ENCODE data around the gene TC2N. TPM values are rescaled to one million over a fixed set of nuclear protein-coding genes. Genes with fewer than 3 reads are reported as not detected.
A peak's percentile ranks its signal among the peaks of the same experiment; 100 is the strongest.

TC2N gene
- total RNA-seq = 100 to 1,000 TPM; 119 to 120 TPM

GRCh38 chr14:91867316-91867988, at the start of gene TC2N:
TSS of gene TC2N (minus strand) at chr14:91867536. CDS start at chr14:91813769, 53,767 bp downstream.
- peak within 1 kb of the TSS; percentile 94 for H3K4me3 Mint-ChIP-seq
- CTCF ChIA-PET = interaction anchor here (1.0 to 3.0 kb wide), 7 partner anchors 9 to 218 kb away, joined by 3 to 24 read pairs (median 6); no protein-coding TSS in a partner anchor

DNA sequence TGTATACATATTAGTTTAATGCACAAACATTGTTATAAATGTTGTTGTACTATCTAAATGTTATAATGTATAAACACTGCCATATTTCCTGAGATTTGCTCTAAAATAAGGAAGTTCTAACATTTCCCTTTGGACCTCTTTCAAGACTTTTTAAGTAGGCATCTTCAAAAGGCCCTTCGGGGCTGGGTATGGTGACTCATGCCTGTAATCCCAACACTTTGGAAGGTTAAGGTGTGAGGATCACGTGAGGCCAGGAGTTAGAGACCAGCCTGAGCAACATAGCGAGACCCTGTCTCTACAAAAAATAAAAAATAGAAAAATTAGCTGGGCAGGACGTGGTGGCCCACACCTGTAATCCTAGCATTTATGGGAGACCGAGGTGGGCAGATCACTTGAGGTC, 44.7 kb upstream of the TC2N start:
- Mint-ChIP-seq H3K27me3 (ENCODE audit: low read depth) (peaks cover 3% of the 10 kb centered on the region), H3K27ac (no peak overlapping the region), H3K36me3 (ENCODE audit: low read depth) (peaks cover 1% of the 10 kb centered on the region), H3K9me3 (ENCODE audit: insufficient read depth) (no peaks in the 10 kb centered on the region), H3K4me3 (no peak overlapping the region), H3K4me1 (ENCODE audit: low read depth) (peaks cover 22% of the 10 kb centered on the region)
- DNase-seq (no peak), ATAC-seq (no peak)
- CTCF ChIA-PET = interaction anchor here (0.9 to 2.8 kb wide), 23 partner anchors 10 to 263 kb away, joined by 3 to 35 read pairs (median 5); partner anchors contain the start of gene TC2N
- POLR2A ChIA-PET = interaction anchor here (0.7 to 1.4 kb wide), 3 partner anchors 16 to 589 kb away, joined by 3 read pairs; no protein-coding TSS in a partner anchor

More at GRCh38 chr14:91867316-91867988, at the start of gene TC2N:
- POLR2A ChIA-PET = interaction anchor here (0.7 to 2.1 kb wide), 11 partner anchors 8 to 625 kb away, joined by 3 to 11 read pairs (median 4); partner anchors contain the start of gene PPP4R3A
- peak within 1 kb of the TSS; percentile 96 for H3K27ac Mint-ChIP-seq
- peak; percentile 69 for ATAC-seq
- peaks cover 44% of the 10 kb centered on the region for H3K36me3 Mint-ChIP-seq (ENCODE audit: low read depth)
- no peaks in the 10 kb centered on the region for H3K27me3 Mint-ChIP-seq (ENCODE audit: low read depth)
- peaks cover 93% of the 10 kb centered on the region for H3K4me1 Mint-ChIP-seq (ENCODE audit: low read depth)
- peak; percentile 87 for DNase-seq
- no peaks in the 10 kb centered on the region for H3K9me3 Mint-ChIP-seq (ENCODE audit: insufficient read depth)

- DNase-seq (peak; percentile 62), ATAC-seq (peak; percentile 76)
- POLR2A ChIA-PET = interaction anchor here (1.1 to 1.4 kb wide), 2 partner anchors 45 to 588 kb away, joined by 3 read pairs; no protein-coding TSS in a partner anchor
- peaks cover 3% of the 10 kb centered on the region for H3K27me3 Mint-ChIP-seq (ENCODE audit: low read depth)
- CTCF ChIA-PET = interaction anchor here (0.6 to 2.8 kb wide), 37 partner anchors 10 to 281 kb away, joined by 3 to 35 read pairs (median 5); partner anchors contain the start of genes ATXN3 and TC2N
- H3K27ac Mint-ChIP-seq = peak overlapping the region; percentile 27
- H3K4me3 Mint-ChIP-seq = no peak overlapping the region
- peaks cover 22% of the 10 kb centered on the region for H3K4me1 Mint-ChIP-seq (ENCODE audit: low read depth)
- H3K36me3 Mint-ChIP-seq (ENCODE audit: low read depth) = peaks cover 1% of the 10 kb centered on the region
- no peaks in the 10 kb centered on the region for H3K9me3 Mint-ChIP-seq (ENCODE audit: insufficient read depth)
These were observed 44.2 kb upstream of the TC2N start for GRCh38 chr14:91911474-91912032.

GRCh38 chr14:91910196-91910595, 42.9 kb upstream of the TC2N start:
- CTCF ChIA-PET = interaction anchor here (1.4 to 2.6 kb wide), 4 partner anchors 11 to 260 kb away, joined by 5 to 24 read pairs (median 8); partner anchors contain the start of gene TC2N
- ATAC-seq = no peak
- H3K4me1 Mint-ChIP-seq (ENCODE audit: low read depth) = peaks cover 22% of the 10 kb centered on the region
- POLR2A ChIA-PET = interaction anchor here (1.4 kb wide), 1 partner anchor 13 kb away, joined by 3 read pairs; no protein-coding TSS in a partner anchor
- no peaks in the 10 kb centered on the region for H3K9me3 Mint-ChIP-seq (ENCODE audit: insufficient read depth)
- no peaks in the 10 kb centered on the region for H3K36me3 Mint-ChIP-seq (ENCODE audit: low read depth)
- no peak overlapping the region for H3K4me3 Mint-ChIP-seq
- no peak overlapping the region for H3K27ac Mint-ChIP-seq
- DNase-seq = no peak
- H3K27me3 Mint-ChIP-seq (ENCODE audit: low read depth) = peaks cover 3% of the 10 kb centered on the region

- ChIA-PET CTCF (no interaction called here), POLR2A (no interaction called here)
- no peak for DNase-seq
- H3K27ac Mint-ChIP-seq = no peak overlapping the region
- H3K27me3 Mint-ChIP-seq (ENCODE audit: low read depth) = peaks cover 3% of the 10 kb centered on the region
- no peak for ATAC-seq
- H3K9me3 Mint-ChIP-seq (ENCODE audit: insufficient read depth) = no peaks in the 10 kb centered on the region
- H3K4me3 Mint-ChIP-seq = no peak overlapping the region
- H3K36me3 Mint-ChIP-seq (ENCODE audit: low read depth) = no peaks in the 10 kb centered on the region
- H3K4me1 Mint-ChIP-seq (ENCODE audit: low read depth) = peaks cover 20% of the 10 kb centered on the region
These were observed 39.0 kb upstream of the TC2N start for GRCh38 chr14:91906374-91906773.

DNA sequence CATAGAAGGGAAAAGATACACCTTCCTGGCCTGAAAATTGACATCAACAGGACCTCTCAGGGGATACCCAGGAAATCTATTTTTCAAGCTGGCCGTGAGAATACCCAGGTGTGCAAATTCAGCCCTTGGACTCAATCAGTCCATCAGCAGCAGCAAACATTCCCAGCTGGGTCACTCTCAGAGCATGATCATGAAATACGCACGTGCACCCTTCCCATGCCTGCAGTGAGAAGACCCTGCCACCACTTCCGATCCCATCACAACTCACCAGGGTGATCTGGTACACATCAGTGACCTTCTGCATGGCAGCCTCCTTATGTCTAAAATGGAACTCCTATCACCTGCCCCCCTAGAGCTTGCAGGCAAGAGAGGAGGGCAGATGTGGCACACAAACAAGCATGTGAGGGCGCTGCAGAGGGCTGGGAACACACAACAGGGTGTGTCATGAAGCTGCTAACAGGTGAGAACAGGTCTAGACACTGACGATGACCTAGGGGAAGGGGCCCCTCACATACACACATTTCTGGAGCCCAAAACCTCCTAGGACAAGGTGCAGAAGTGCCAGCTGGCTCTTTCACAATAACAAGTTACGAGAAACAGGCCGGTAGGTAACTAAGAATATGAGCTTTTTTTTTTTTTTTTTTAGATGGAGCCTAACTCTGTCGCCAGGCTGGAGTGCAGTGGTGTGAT, 37.8 kb upstream of the TC2N start:
- Mint-ChIP-seq H3K4me1 (ENCODE audit: low read depth) (peaks cover 10% of the 10 kb centered on the region), H3K9me3 (ENCODE audit: insufficient read depth) (no peaks in the 10 kb centered on the region), H3K36me3 (ENCODE audit: low read depth) (no peaks in the 10 kb centered on the region), H3K4me3 (no peak overlapping the region), H3K27ac (no peak overlapping the region), H3K27me3 (ENCODE audit: low read depth) (peaks cover 8% of the 10 kb centered on the region)
- no peak for DNase-seq
- CTCF ChIA-PET = interaction anchor here (1.2 kb wide), 1 partner anchor 8 kb away, joined by 3 read pairs; no protein-coding TSS in a partner anchor
- no peak for ATAC-seq
- POLR2A ChIA-PET = interaction anchor here (0.6 to 1.2 kb wide), 2 partner anchors 8 to 547 kb away, joined by 3 read pairs; no protein-coding TSS in a partner anchor

DNA sequence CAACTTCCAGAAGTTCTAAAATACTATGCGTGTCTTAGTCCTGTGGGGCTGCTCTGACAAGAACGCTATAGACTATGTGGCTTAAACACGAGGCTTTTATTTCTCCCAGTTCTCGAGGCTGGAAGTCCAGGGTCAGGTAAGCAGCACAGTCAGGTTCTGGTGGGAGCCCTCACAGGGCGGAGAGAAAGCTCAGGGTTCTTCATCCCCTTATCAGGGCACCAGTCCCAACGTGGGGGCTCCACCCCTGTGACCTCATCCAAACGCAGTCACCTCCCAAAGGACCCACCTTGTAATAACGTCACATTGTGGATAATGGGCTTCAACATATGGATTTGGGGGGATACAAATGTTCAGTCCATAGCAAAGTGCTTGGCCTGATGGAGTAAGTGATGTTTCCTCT, 37.1 kb upstream of the TC2N start:
- POLR2A ChIA-PET = no interaction called here
- Mint-ChIP-seq H3K4me3 (no peak overlapping the region), H3K27ac (no peak overlapping the region), H3K9me3 (ENCODE audit: insufficient read depth) (no peaks in the 10 kb centered on the region), H3K4me1 (ENCODE audit: low read depth) (peaks cover 8% of the 10 kb centered on the region), H3K36me3 (ENCODE audit: low read depth) (no peaks in the 10 kb centered on the region), H3K27me3 (ENCODE audit: low read depth) (peaks cover 8% of the 10 kb centered on the region)
- CTCF ChIA-PET = interaction anchor here (1.2 kb wide), 1 partner anchor 8 kb away, joined by 3 read pairs; no protein-coding TSS in a partner anchor
- DNase-seq = no peak
- ATAC-seq = no peak

GRCh38 chr14:91903070-91903469, 35.7 kb upstream of the TC2N start:
- DNase-seq (no peak), ATAC-seq (no peak)
- Mint-ChIP-seq H3K27me3 (ENCODE audit: low read depth) (peaks cover 6% of the 10 kb centered on the region), H3K27ac (no peak overlapping the region), H3K4me1 (ENCODE audit: low read depth) (peaks cover 10% of the 10 kb centered on the region), H3K9me3 (ENCODE audit: insufficient read depth) (no peaks in the 10 kb centered on the region), H3K36me3 (ENCODE audit: low read depth) (no peaks in the 10 kb centered on the region), H3K4me3 (no peak overlapping the region)
- POLR2A ChIA-PET = interaction anchor here (0.6 kb wide), 1 partner anchor 93 kb away, joined by 3 read pairs; no protein-coding TSS in a partner anchor
- CTCF ChIA-PET = no interaction called here

DNA sequence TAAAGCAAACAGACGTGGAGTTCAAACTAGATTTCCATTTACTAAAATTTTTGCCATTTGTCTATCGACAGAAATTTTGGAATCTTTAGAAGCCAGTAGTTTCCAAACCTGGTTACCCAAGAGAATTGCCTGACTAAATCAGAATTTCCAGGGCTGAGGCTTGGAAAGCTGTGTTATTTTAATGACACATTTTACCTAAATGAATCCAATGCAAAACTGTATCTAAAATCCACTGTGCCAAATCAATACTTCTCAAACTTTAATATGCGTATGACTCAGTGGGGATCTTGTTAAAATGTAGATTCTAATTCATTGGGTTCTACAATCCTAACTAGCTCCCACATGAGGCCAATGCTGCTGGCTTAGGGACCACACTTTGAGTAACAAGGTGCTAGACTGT, 35.0 kb upstream of the TC2N start:
- H3K27ac Mint-ChIP-seq = no peak overlapping the region
- H3K27me3 Mint-ChIP-seq (ENCODE audit: low read depth) = peaks cover 6% of the 10 kb centered on the region
- H3K4me1 Mint-ChIP-seq (ENCODE audit: low read depth) = peaks cover 9% of the 10 kb centered on the region
- H3K4me3 Mint-ChIP-seq = no peak overlapping the region
- DNase-seq = no peak
- H3K9me3 Mint-ChIP-seq (ENCODE audit: insufficient read depth) = no peaks in the 10 kb centered on the region
- ATAC-seq = no peak
- CTCF ChIA-PET = interaction anchor here (1.3 kb wide), 1 partner anchor 9 kb away, joined by 7 read pairs; no protein-coding TSS in a partner anchor
- POLR2A ChIA-PET = no interaction called here
- no peaks in the 10 kb centered on the region for H3K36me3 Mint-ChIP-seq (ENCODE audit: low read depth)

- Mint-ChIP-seq H3K27ac (no peak overlapping the region), H3K36me3 (ENCODE audit: low read depth) (no peaks in the 10 kb centered on the region), H3K4me3 (no peak overlapping the region), H3K9me3 (ENCODE audit: insufficient read depth) (no peaks in the 10 kb centered on the region), H3K4me1 (ENCODE audit: low read depth) (peaks cover 9% of the 10 kb centered on the region), H3K27me3 (ENCODE audit: low read depth) (peaks cover 7% of the 10 kb centered on the region)
- CTCF ChIA-PET = interaction anchor here (1.3 kb wide), 1 partner anchor 10 kb away, joined by 7 read pairs; no protein-coding TSS in a partner anchor
- ATAC-seq (no peak), DNase-seq (no peak)
- POLR2A ChIA-PET = no interaction called here
These were observed 34.3 kb upstream of the TC2N start for GRCh38 chr14:91901449-91902226.

DNA sequence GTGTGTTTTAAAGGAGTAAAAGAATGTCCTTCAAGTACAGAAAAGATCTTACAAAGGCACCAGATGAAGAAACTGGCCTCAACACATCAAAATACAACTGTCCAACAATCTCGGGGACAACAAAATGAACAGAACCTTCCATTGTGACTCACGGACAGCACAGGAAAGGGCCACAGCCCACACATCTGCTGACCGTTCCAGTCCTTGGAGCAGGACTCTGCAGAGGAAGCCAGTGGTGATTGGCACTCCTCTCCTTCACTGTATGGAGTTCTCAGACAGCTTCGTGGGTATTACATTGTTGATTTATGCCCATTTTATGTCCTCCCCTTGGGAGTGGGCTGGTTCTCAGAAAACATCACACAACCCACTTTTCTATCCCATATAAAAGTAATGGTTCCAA, 32.5 kb upstream of the TC2N start:
- H3K36me3 Mint-ChIP-seq (ENCODE audit: low read depth) = peaks cover 2% of the 10 kb centered on the region
- CTCF ChIA-PET = interaction anchor here (0.9 to 2.1 kb wide), 15 partner anchors 8 to 250 kb away, joined by 3 to 10 read pairs (median 4); no protein-coding TSS in a partner anchor
- H3K4me3 Mint-ChIP-seq = no peak overlapping the region
- POLR2A ChIA-PET = no interaction called here
- H3K9me3 Mint-ChIP-seq (ENCODE audit: insufficient read depth) = no peaks in the 10 kb centered on the region
- no peak for DNase-seq
- H3K4me1 Mint-ChIP-seq (ENCODE audit: low read depth) = peaks cover 13% of the 10 kb centered on the region
- H3K27me3 Mint-ChIP-seq (ENCODE audit: low read depth) = peaks cover 7% of the 10 kb centered on the region
- no peak overlapping the region for H3K27ac Mint-ChIP-seq
- ATAC-seq = no peak
